HTERT RPE-1 (cell line): Measurements from ENCODE around the gene IDH2.

Source experiments
- in situ Hi-C: fragments of 300-500 bp; cut with MboI; formaldehyde crosslinking; loops from 4 replicates; pipeline ENCODE4 v1.14.3; 2020; ENCODE audit warnings: low sequenced_read_pairs

The IDH2 gene

DNA sequence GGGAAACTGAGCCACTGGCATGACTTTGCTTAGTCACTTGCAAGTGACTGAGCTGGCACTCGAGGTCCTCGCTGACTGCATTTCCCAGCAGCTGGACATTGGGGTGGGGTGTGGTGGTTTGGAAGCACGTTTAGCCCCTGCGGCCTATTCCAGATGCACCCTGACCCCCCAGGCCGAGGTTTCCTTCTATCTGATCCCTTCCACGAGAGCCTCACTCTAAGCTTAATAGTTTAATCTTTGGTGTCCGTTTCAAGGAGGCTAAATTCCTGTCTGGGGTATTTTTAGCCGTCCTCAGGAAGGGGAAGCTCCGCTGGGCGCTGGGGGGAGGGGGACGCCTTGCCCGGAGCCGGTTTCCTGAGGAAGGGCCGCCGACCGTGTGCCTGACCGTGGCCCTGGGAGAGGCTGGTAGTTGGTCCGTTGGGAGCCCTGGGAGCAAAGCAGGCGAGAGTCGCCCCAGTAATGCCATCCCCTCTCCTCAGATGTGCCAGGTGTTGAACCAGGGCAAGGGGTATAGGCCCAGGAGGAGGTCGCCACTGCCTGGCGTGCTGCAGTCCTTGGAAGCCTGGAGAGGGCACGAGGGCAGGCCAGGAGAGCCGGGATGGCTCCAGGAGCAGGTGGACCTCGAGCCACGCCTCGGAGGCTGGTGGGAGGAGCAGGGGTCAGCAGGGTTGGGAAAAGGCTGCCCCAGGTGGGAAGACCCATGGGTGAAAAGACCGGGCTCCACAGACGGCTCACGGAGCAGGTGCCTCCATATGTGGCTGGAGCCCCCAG is 37.2 kb downstream of the IDH2 start:
- in situ Hi-C loops = no loop called here

DNA sequence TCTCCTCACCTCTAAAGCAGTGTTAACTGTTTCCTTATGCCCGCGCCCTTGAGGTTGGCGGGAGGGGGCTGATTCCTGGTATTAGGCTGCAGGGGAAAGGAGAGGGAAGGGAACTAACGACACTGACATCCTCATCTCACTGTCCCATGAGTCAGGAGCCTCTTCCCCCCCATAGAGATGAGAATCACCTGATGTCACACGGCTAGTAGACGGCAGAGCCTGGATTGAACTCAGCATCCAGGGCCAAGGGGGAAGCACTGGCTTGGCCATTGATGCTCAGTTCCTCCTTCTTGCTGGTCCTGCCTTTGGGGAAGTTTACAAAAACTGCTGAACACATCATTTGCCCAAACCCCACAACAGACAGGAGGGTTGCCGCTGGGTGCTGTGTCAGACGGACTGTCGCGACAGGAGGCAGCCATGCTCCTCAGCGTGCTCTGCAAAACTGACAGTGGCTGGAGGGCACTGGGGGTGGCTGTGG is 38.5 kb downstream of the IDH2 start:
- in situ Hi-C loops = no loop called here

DNA sequence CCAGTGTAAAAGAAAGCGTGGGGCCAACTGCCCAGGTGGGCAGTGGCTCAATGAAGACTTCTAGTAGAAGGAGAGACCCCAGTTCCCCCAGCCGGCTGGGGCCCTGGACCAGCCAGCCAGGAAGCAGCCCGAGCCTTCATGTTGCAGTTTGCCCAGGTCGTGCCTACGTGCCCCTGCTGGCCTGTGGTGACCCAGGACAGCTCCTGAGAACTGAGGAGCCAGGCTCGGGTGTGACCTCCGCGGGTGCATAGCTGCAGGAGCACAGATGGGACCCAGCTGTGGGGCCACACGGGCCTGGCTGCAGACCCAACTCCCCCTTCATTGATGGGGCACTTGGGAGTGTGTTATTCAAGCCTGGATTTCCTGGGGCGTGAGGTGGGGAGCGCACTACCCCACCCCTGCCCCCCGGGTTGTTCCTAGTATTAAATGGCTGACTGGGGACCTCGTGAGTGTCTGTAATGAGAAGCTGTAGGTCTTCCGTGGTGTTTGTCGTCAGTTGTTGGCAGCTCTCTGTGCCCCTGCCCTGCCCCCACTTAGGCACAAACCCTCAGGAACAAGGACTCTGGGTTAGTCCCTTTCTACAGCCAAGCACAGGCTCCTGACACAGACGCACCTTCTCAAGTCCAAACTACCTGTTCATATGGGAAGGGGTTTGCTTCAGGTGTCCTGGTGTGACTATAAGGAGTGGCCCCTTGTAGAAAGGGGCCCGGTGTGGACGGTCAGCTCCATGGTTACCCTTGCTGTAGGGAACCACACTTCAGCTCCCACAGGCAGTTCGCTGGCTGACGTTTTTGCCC is 39.1 kb downstream of the IDH2 start:
- in situ Hi-C loops = no loop called here

DNA sequence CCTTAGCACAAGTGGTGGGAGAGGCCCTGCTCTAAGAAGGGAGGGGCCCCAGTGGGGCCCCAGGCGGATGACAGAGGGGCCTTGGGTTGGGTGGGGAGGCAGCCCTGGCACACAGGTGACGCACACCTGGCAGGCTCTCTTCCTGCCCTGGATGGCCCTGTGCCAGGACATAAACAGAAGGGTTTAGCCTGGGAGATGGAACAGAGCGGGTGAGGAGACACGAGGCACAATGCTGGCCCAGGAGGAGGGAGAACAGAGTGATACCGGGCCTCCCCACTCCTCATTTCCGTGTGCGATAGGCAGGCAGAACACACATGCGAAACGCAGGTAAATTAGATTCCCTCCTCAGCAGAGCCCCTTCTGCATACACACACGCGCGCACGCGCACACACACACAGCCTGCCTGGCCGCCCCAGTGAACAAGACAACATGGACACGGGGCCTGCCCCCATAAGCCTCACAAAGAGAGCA is 39.8 kb downstream of the IDH2 start:
- in situ Hi-C loops = no loop called here

GRCh38 chr15:90062023-90062442 is 40.2 kb downstream of the IDH2 start:
- in situ Hi-C loops = no loop called here

DNA sequence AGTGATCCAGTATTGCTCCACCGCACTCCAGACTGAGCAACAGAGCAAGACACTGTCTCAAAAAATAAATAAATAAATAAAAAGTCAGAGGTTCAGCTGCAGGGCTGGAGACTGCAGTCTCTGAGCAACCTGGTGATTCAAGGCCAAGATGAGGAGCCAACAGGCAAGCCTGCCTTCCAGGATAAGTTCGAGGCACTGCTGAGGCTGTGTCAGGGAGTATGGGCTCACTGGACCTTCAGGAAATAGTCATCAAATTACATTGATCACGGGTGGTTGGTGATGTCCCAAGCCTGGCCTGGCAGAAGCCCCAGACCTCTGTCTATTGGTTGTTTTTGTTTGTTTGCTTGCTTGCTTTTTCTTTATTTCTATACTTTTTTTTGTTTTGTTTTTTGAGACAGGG is 41.5 kb downstream of the IDH2 start:
- in situ Hi-C loops = no loop called here

GRCh38 chr15:90059208-90059985 is 42.9 kb downstream of the IDH2 start:
- in situ Hi-C loops = no loop called here

DNA sequence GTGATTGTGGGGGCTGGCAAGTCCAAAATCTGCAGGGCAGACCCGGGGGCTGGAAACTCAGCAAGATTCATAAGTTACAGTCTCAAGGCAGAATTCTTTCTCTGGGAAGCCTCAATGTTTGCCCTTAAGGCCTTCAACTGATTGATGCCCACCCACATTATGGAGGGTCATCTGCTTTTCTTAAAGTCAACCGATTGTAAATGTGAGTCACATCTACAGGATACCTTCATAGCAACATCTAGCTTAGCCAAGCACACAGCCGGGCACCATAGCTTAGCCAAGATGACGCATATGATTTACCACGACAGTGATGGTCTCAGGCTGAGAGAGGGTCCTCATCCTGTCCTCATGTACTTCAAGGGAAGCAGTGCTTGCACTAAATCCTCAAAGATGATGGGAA is 43.5 kb downstream of the IDH2 start:
- in situ Hi-C loops = no loop called here

DNA sequence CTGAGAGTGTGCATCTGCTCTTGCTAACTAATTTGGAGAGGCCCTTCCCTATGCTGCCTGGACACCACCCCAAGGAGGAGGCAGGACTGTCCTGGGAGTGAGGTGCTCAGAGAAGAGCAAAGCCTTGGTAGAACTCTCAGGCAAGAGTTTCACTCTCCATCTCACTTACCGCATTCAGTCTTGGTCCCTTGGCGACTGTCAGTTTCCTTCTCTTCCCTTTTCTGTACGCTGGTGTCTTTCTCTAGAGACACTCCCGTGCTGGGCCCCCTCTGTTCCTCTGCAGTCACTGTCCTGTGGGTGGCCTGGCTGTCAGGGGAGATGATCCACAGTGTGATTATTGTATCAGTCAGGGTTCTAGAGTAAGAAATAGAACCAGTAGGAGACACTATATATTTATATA is 44.0 kb downstream of the IDH2 start:
- in situ Hi-C loops = no loop called here

GRCh38 chr15:90056529-90056928 is 45.7 kb downstream of the IDH2 start:
- in situ Hi-C loops = no loop called here

DNA sequence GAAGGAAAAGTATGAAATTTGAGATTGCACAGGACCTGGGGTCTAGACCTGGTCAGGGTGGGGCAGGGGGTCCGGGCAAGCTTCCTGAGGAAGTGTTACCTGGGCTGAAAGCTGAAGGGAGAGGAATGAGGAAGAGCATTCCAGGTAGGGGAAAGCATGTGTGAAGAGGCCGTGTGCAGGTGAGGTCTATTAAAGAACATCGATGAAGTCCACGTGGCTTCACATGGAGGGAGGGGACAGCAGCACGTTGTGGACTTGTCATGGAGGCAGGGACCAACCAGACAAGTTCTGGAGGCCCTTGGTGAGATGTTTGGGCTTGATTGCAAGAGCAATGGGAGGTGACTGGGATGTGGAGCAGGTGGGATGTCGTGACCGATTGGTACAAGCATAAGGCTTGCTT is 47.1 kb downstream of the IDH2 start:
- in situ Hi-C loops = no loop called here

GRCh38 chr15:90054618-90055097 is 47.6 kb downstream of the IDH2 start:
- in situ Hi-C loops = no loop called here

- in situ Hi-C loops = no loop called here
Observed at GRCh38 chr15:90053685-90054466, 48.4 kb downstream of the IDH2 start.

DNA sequence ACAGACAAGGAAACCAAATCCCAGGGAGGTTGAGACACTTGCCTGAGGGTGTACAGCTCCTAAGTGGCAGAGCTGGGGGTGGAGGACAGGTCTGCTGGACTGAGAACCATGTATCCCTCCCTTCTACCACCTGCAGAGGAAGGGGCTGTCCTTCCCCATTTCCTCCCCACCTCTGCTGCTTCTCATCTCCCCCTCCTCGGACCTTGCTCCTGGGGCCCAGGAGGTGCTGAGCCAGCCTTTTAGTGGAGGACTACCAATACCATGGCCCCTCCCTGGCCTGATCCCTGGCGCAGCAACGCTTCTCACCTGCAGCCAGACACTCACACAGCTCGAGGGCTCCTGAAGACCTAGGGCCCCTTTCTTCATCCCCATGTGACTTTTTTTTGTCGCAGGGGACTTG is 50.4 kb downstream of the IDH2 start:
- in situ Hi-C loops = no loop called here

DNA sequence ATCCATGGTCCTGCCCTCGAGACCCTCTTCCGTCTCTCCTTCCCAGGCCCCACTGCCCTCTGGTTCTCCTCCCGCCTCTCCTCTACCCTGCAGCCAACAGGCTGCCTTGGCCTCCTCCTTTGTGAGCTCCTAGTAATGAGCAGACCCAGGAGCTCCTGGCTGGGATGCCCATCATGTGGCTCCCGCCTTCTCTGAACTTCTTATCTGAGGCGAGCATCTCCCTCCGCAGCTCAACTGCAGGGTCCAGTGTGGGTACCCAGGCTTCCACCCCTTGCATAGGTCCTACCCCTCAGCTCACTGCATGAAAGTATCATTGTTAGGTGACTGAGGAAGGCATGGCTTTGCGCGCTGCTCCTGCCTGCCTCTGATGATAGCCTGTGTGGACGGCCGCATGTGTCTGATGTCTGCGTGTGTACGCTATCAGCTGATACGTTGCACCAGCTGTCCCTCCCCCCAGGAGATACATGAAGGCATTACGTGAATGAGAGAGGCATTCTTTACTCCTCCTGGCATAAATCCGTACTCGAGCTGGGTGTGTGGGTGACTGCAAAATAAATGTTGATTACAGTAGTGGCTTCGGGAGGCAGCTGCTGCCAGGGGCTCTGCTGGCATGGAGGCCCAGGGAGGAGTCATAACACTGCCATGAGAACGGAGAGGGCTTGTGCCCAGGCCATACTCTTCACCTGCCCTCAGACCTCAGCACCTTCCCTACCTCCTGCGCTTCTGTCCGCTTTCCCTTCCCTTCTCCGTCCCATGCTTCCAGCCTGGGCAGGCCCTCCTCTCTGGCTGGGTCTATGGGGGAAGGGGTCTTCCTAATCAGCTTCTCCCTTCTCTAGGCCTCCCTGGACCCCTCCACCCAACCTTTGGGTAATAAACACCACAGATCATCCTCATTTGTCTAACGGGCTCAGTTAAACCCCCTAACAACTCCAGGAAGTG is 52.3 kb downstream of the IDH2 start:
- in situ Hi-C loops = no loop called here

DNA sequence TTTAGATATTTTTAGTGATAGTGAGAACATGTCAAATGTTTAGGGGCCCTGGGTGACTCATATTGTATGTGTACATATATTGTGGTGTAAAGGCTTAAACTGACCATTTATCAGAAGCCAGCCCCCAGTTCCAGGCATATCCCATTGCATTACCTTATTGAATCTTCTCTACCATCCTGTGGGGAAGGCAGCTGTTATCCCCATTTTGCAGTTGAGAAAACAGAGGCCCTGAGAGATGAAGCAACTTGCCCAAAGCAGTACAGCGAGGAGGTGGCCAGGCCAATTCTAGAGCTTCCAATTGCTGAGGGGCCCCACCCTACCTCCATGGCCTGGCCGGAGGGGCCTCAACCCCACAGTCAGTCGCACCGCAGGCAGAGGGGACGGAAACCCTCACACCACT is 53.2 kb downstream of the IDH2 start:
- in situ Hi-C loops = no loop called here

DNA sequence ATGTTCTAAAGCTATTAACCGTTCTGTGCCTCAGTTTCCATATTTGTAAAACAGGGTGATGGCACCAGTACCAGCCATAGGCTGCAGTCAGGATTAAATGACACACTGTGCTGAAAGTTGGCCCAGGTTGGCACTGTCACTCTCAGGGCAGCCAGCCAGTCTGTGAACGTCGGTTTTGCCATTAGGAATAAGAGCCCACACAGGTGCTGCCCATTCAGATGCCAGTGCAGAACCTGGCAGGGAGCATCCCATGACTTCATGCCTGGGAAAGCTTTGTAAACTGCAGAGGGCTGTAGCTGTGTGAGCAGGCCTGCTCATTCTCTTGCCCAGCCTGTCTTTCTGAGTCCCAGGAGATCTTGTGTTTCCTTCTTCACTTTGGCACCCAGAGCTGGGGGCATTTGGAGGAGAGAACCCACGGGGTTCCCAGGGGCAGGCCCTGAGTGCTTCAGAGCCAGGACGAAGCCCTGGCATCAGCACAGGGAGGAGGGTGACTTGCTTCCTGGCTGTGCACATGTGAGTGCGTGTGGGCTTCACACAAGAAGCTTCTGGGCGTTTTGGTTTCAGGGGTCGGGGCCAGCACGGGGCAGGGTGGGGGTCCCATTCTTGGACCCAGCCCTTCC is 54.2 kb downstream of the IDH2 start:
- in situ Hi-C loops = no loop called here

DNA sequence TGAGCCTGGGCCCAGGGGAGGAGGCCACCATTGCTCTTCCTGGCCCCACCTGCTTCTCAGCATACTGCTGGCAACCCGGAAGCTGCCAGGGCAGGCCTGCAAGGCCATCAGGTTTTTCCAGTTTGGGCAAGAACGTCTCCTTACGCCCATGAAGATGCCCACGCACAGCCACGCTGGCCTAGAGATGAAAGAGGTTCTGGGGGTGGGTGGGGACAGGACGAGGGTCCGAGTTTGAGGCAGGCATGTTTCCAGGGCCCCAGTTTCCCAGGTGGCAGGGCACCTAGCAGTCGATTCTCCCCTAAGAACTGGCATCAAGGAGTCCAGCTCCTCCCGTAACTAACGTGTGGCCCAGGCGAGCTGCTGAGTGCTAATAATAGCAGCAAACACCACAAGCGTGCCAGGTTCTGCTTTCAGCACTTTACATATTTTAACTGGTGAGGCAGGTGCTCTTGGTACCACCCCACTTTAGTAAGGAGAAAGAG is 55.3 kb downstream of the IDH2 start:
- in situ Hi-C loops = no loop called here

DNA sequence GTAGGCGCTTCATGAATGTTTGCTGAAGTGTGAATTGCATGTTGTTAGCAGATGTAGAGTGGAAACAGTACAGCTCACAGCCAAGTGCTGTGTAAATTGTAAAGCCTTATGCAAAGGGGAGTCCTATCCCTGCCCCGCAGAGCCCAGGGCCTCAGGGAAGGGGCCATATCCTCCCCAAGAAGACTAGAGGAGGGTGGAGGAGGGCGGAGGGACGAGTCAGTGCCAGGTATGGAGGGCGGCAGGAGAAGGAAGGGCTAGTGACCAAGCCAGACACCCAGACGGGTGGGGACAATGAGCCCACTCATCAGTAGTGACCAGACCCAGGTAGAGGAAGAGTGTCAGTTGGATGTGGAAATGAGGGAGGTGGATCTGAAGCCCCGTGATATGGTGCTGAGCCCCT is 56.0 kb downstream of the IDH2 start:
- in situ Hi-C loops = no loop called here
